ENCODE measurements around the gene TEDC1.

Gene TEDC1

DNA sequence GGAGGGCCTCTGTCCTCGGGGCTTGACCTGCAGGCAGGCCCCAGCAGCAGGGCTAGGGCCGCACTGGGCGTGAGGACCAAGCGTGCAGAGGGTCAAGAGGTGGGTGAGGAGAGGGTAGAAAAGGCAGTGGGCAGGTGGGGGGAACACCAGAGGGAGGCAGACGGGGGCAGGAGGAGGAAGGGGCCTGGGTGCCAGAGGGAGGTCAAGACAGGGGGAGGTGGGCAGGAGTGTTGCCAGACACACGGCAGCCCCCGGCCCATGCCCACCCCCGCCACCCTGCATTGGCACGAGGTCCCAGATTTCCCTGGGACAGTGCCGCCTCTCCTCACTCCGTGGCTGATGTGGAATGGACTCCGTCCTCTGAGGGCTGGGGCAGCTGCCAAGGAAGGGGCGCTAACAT is 43.5 kb downstream of the TEDC1 start:
- peaks cover 11% of the 10 kb centered on the region for H3K27me3 ChIP-seq (ENCODE audit: control insufficient read depth, low read length)
- no peak overlapping the region for H3K27ac ChIP-seq (ENCODE audit: low read depth, low read length)
- H3K4me3 ChIP-seq (ENCODE audit: low read length) = no peak overlapping the region
- H3K36me3 ChIP-seq (ENCODE audit: control insufficient read depth, low read length) = no peaks in the 10 kb centered on the region
- peaks cover 18% of the 10 kb centered on the region for H3K4me1 ChIP-seq (ENCODE audit: control insufficient read depth, low read length)
- no peak overlapping the region for H3K4me2 ChIP-seq (ENCODE audit: low read length)
- H3K9me2 ChIP-seq (replicated peaks; ENCODE audit: control insufficient read depth, low read length) = no peaks in the 10 kb centered on the region
- H4K20me1 ChIP-seq (ENCODE audit: control insufficient read depth, insufficient read depth, low read depth, low read length) = no peaks in the 10 kb centered on the region
- no peaks in the 10 kb centered on the region for H3F3A ChIP-seq (ENCODE audit: control insufficient read depth, insufficient read depth)
- no peaks in the 10 kb centered on the region for H3K9me3 ChIP-seq (ENCODE audit: control insufficient read depth, insufficient read depth, low read length)
- no peak for TF ChIP-seq EZH2phosphoT487 (IDR thresholded peaks at IDR 0.05; ENCODE audit: borderline replicate concordance, low read length)
- TF ChIP-seq CTCF (IDR thresholded peaks at IDR 0.05; ENCODE audit: low read depth, low read length, poor library complexity, severe bottlenecking) = no peak
- H3K79me2 ChIP-seq (ENCODE audit: control insufficient read depth, low read length) = no peaks in the 10 kb centered on the region

GRCh38 chr14:105536051-105536450 is 45.0 kb downstream of the TEDC1 start:
- no peaks in the 10 kb centered on the region for H4K20me1 ChIP-seq (ENCODE audit: control insufficient read depth, insufficient read depth, low read depth, low read length)
- H3K79me2 ChIP-seq (ENCODE audit: control insufficient read depth, low read length) = no peaks in the 10 kb centered on the region
- no peaks in the 10 kb centered on the region for H3F3A ChIP-seq (ENCODE audit: control insufficient read depth, insufficient read depth)
- no peaks in the 10 kb centered on the region for H3K36me3 ChIP-seq (ENCODE audit: control insufficient read depth, low read length)
- H3K4me3 ChIP-seq (ENCODE audit: low read length) = no peak overlapping the region
- H3K4me1 ChIP-seq (ENCODE audit: control insufficient read depth, low read length) = peaks cover 13% of the 10 kb centered on the region
- no peaks in the 10 kb centered on the region for H3K9me2 ChIP-seq (replicated peaks; ENCODE audit: control insufficient read depth, low read length)
- TF ChIP-seq EZH2phosphoT487 (IDR thresholded peaks at IDR 0.05; ENCODE audit: borderline replicate concordance, low read length) = no peak
- no peak for TF ChIP-seq CTCF (IDR thresholded peaks at IDR 0.05; ENCODE audit: low read depth, low read length, poor library complexity, severe bottlenecking)
- no peak overlapping the region for H3K4me2 ChIP-seq (ENCODE audit: low read length)
- peaks cover 6% of the 10 kb centered on the region for H3K27me3 ChIP-seq (ENCODE audit: control insufficient read depth, low read length)
- H3K9me3 ChIP-seq (ENCODE audit: control insufficient read depth, insufficient read depth, low read length) = no peaks in the 10 kb centered on the region
- no peak overlapping the region for H3K27ac ChIP-seq (ENCODE audit: low read depth, low read length)

DNA sequence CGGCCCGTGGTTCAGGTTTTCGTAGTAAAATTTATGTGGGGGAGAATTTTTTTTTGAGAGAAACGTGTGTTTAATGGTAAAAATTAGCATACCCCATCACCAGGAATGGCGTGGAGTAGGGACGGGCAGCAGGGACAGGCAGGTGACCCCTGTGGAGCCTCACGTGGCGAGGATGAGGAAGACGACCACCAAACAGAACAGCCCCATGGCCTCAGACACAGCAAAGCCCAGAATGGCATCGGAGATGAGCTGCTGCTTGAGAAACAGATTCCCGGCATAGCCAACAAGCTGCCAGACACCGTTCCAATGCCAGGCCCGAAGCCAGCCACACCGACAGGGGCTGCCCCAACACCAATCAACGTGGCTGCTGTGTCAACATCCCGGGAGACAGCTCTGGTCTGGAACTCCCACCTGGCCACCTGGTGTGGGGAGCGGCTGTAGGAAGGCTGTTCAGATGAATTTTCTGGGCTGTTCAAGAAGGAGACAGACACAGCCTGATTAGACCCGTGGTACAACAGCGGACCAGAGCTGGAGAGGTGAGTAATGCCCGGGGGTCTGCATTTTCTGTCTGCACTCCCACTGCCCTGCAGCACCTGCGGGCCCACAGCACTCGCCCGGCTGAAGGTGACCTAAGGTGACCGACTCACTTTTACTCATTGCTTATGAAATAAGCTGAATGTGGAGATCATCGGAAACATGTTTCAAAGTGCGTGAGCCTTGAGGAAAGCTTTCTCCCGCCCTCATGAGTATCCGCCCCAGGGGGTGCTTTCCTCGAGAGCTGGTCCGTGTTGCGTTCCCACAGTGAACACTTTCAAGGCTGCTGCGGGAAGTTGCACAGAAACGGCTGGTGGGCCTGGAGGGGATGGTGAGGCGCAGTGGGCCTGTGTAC is 45.9 kb downstream of the TEDC1 start:
- Histone ChIP-seq H3K27ac (ENCODE audit: low read depth, low read length) (no peak overlapping the region), H3K9me3 (ENCODE audit: control insufficient read depth, insufficient read depth, low read length) (no peaks in the 10 kb centered on the region), H3K36me3 (ENCODE audit: control insufficient read depth, low read length) (no peaks in the 10 kb centered on the region), H3K4me1 (ENCODE audit: control insufficient read depth, low read length) (peaks cover 13% of the 10 kb centered on the region), H3K4me2 (ENCODE audit: low read length) (no peak overlapping the region), H3K9me2 (replicated peaks; ENCODE audit: control insufficient read depth, low read length) (no peaks in the 10 kb centered on the region), H3K27me3 (ENCODE audit: control insufficient read depth, low read length) (peaks cover 6% of the 10 kb centered on the region), H3K4me3 (ENCODE audit: low read length) (no peak overlapping the region), H3K79me2 (ENCODE audit: control insufficient read depth, low read length) (no peaks in the 10 kb centered on the region), H4K20me1 (ENCODE audit: control insufficient read depth, insufficient read depth, low read depth, low read length) (no peaks in the 10 kb centered on the region), H3F3A (ENCODE audit: control insufficient read depth, insufficient read depth) (no peaks in the 10 kb centered on the region)
- TF ChIP-seq EZH2phosphoT487 (IDR thresholded peaks at IDR 0.05; ENCODE audit: borderline replicate concordance, low read length) = no peak
- no peak for TF ChIP-seq CTCF (IDR thresholded peaks at IDR 0.05; ENCODE audit: low read depth, low read length, poor library complexity, severe bottlenecking)
